Measurements from ENCODE around the gene HOXA3. TPM values are rescaled to one million over a fixed set of nuclear protein-coding genes. Genes with fewer than 3 reads are reported as not detected.

Gene HOXA3
- total RNA-seq, 1 experiment from 2014 or later = not detected

- Histone ChIP-seq H4K8ac (replicated peaks; ENCODE audit: insufficient read length, low read depth, low read length) (no peak overlapping the region), H4K5ac (ENCODE audit: insufficient read length, low read depth, low read length) (no peak overlapping the region), H3K27me3 (ENCODE audit: insufficient read depth, low read length) (no peaks in the 10 kb centered on the region), H3K9me3 (ENCODE audit: control insufficient read depth, low read depth, low read length) (no peaks in the 10 kb centered on the region), H2BK5ac (ENCODE audit: insufficient read length, low read length) (no peak overlapping the region), H2BK20ac (ENCODE audit: low read depth, low read length, poor library complexity, severe bottlenecking) (no peak overlapping the region), H2AK5ac (ENCODE audit: insufficient read length, low read length) (no peak overlapping the region), H3K27ac (ENCODE audit: insufficient read length, low read depth, low read length) (no peak overlapping the region), H2BK12ac (ENCODE audit: insufficient read length, low read depth, low read length) (no peak overlapping the region), H3K4me2 (ENCODE audit: insufficient read depth, insufficient read length, low read length) (no peak overlapping the region), H3K79me1 (ENCODE audit: insufficient read depth, low read depth, low read length, poor library complexity, severe bottlenecking) (no peaks in the 10 kb centered on the region), H3K14ac (ENCODE audit: insufficient read depth, low read length) (no peak overlapping the region), H3K23me2 (ENCODE audit: insufficient read length, low read depth, low read length, poor library complexity, severe bottlenecking) (no peaks in the 10 kb centered on the region), H2AFZ (ENCODE audit: low read length) (no peak overlapping the region), H4K20me1 (ENCODE audit: control insufficient read depth, insufficient read depth, insufficient read length) (no peaks in the 10 kb centered on the region), H3K23ac (ENCODE audit: insufficient read length, low read depth, low read length) (no peak overlapping the region), H2BK120ac (ENCODE audit: low read depth, low read length, poor library complexity, severe bottlenecking) (no peak overlapping the region), H3K9ac (ENCODE audit: extremely low read depth, insufficient read length, low read length) (no peak overlapping the region), H3K79me2 (ENCODE audit: insufficient read depth, low read length) (no peaks in the 10 kb centered on the region), H3K18ac (ENCODE audit: insufficient read length, low read depth, low read length) (no peak overlapping the region), H2BK15ac (ENCODE audit: low read depth, low read length) (no peak overlapping the region), H3K4me1 (ENCODE audit: insufficient read depth, low read length) (no peaks in the 10 kb centered on the region), H3K4ac (ENCODE audit: low read depth, low read length) (no peak overlapping the region), H3T11ph (ENCODE audit: low read length) (no peak overlapping the region), H4K91ac (ENCODE audit: insufficient read length, low read depth, low read length) (no peak overlapping the region), H3K56ac (ENCODE audit: insufficient read length, low read depth, low read length) (no peak overlapping the region)
- Mint-ChIP-seq H3K27me3 (ENCODE audit: low read depth) (peaks cover 23% of the 10 kb centered on the region), H3K36me3 (ENCODE audit: insufficient read depth in 1 of 3, low read depth in 3 of 3) (no peaks in the 10 kb centered on the region), H3K27ac (no peak overlapping the region), H3K9me3 (no peaks in the 10 kb centered on the region), H3K4me3 (no peak overlapping the region), H3K4me1 (no peaks in the 10 kb centered on the region)
- TF ChIP-seq CTCF (conservative IDR thresholded peaks at IDR 0.05) = no peak
- no peak for DNase-seq
- WGBS (ENCODE audit: extremely low coverage, insufficient read length, low lambda C conversion rate) = no CpG with 5 or more reads among the region's 1 CpG
Observed at GRCh38 chr7:27068259-27068658, 84.1 kb downstream of the HOXA3 start.

All from H9 (cell line).